HG02678 (cell line): ENCODE results near the gene PIN1.
"Not testable (repeated sequence)": the region's sequence is repeated elsewhere in the genome, so short reads cannot be mapped to it uniquely, and the experiment has no call there.

Experiments
- ATAC-seq: cut with Tn5 transposase; IDR thresholded peaks from one replicate; pipeline ENCODE4 v1.9.1; 2021; ENCODE audit warnings: mild to moderate bottlenecking, moderate library complexity; ENCODE audit not compliant: unreplicated experiment

The PIN1 gene

DNA sequence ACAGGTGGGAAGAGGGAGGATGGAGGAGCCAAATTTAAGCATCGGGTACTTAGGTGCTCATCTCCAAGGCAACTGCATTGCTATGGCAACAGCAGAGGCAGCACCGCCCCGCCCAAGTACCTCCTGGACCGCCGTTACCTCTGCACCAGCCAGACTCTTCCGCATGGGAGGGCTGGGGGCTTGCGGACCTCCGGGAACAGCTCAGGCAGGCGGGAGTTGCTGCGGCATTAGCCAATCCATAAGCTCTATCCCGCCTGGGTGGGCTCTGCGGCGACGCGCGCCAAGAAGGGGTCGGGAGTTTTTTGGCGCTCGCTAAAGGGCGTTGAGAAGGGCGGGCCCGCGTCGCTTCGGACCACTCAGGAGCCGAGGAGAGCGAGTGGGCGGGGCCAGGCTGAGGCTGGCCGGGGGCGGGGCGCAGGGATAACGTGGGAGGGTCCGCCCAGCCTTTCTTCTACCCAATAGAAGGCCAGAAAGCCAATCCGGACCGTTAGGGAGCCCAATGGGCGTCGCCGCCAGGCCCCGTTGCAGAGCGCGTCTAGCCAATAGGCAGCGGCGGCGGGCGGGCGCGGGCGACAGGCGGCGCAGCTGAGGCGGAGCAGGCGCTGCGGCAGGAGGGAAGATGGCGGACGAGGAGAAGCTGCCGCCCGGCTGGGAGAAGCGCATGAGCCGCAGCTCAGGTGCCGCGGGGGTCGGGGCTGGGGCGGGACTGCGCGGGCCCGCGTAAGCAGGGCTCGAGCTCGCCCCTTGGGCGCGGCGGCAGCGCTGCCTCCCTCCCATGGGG lies at the start of gene PIN1:
TSS of gene PIN1 (plus strand) at position 593 of the 781 bp plus-strand sequence. CDS start at position 620, 27 bp downstream.
- ATAC-seq, result peak; percentile 97

DNA sequence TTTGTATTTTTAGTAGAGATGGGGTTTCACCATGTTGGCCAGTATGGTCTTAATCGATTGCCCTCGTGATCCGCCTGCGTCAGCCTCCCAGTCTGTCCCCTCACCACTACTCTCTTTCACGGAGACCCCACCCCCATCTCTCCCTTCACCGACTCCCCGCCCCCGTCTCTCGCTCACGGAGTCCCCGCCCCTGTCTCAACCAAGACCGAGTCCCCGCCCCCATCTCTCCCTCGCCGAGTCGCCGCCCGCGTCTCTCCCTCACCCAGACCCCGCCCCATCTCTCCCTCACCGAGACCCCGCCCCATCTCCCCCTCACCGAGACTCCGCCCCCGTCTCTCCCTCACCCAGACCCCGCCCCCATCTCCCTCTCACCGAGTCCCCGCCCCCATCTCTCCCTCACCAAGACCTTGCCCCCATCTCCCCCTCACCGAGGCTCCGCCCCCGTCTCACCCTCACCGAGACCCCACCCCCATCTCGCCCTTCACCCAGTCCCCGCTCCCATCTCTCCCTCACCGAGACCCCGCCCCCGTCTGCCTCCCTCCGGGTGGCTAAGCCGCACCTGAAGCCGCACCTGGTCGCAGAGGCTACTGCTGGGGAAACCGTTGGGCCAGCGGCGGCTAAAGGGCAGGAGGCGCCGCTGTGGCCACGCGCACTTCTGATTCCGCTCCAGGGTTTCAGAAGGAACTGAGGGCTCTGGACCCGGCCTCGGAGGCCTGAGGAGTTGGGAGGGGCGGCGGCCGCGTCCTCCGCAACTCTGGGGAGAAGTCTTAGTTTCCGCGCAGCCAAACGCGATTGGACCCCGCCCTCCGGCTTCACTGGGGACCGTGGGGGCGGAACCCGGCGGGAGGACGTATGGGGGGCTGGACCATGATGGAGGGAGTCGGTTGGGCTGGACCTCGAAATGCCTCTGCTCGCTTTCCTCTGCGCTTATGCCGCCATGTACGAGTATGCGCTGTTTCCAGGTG lies 49.5 kb upstream of the PIN1 start:
- peak; percentile 76 for ATAC-seq

- no peak for ATAC-seq
Observed at GRCh38 chr19:9786342-9786741, 48.8 kb upstream of the PIN1 start.

DNA sequence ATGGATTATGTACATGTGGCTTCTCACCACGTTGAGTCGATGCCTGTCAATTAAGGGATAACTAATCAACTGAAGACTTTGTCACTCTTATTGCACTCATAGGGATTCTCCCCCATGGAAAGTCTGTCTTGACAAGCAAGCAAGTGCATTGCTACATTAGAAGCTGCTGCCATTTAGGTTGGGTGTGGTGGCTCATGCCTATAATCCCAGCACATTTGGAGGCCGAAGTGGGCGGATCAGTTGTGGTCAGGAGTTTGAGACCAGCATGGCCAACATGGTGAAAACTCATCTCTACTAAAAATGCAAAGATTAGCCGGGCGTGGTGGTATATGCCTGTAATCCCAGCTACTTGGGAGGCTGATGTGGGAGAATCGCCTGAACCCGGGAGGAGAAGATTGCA lies 48.3 kb upstream of the PIN1 start:
- no peak for ATAC-seq

- ATAC-seq, result not testable (repeated sequence)
Observed at GRCh38 chr19:9788604-9789003, 46.5 kb upstream of the PIN1 start.

DNA sequence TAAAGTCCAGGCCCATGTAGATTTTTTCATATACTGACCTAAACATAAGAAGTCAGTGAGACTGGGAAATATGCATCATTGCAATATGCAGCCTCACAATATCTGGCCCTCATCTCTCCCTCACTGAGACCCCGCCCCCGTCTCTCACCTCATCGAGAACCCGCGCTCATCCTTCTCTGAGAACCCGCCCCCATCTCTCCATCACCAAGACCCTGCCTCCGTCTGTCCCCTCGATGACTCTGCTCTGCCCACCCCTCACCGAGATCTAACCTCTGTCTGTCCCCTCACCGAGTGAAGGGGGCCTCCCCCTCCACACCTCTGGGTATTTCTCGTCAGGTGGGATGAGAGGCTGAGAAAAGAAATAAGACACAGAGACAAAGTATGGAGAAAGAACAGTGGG lies 46.1 kb upstream of the PIN1 start:
- no peak for ATAC-seq

GRCh38 chr19:9789579-9789978 lies 45.5 kb upstream of the PIN1 start:
- ATAC-seq, result not testable (repeated sequence)

DNA sequence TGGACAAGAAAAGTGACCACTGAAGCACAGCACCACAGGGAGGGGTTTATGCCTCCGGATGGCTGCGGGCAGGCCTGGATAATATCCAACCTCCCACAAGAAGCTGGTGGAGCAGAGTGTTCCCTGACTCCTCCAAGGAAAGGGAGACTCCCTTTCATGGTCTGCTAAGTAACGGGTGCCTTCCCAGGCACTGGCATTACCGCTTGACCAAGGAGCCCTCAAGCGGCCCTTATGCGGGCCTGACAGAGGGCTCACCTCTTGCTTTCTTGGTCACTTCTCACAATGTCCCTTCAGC lies 44.1 kb upstream of the PIN1 start:
- ATAC-seq, result not testable (repeated sequence)

DNA sequence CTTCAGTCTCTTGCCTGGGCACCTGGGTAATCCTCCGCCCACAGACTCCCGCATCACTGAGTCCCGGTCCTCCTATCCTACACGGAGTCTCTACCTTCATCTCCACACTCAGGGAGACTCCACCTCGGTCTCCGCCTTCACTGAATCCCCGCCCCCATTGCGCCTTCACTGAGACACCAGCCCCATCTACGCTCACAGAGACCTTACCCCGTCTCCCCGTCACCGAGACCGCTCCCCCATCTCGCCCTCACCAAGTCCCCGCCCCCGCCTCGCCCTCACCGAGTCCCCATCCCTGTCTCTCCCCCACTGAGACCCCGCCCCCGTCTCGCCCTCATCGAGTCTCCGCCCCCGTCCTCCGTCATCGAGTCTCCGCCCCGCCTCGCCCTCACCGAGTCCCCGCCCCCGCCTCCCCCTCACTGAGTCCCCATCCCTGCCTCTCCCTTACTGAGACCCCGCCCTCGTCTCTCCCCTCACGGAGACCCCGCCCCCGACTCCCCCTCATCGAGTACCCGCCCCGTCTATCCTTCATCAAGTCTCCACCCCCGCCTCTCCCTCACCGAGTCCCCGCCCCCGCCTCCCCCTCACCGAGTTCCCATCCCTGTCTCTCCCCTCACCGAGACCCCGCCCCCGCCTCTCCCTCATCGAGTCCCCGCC lies 43.4 kb upstream of the PIN1 start:
- ATAC-seq, result peak; percentile 39

DNA sequence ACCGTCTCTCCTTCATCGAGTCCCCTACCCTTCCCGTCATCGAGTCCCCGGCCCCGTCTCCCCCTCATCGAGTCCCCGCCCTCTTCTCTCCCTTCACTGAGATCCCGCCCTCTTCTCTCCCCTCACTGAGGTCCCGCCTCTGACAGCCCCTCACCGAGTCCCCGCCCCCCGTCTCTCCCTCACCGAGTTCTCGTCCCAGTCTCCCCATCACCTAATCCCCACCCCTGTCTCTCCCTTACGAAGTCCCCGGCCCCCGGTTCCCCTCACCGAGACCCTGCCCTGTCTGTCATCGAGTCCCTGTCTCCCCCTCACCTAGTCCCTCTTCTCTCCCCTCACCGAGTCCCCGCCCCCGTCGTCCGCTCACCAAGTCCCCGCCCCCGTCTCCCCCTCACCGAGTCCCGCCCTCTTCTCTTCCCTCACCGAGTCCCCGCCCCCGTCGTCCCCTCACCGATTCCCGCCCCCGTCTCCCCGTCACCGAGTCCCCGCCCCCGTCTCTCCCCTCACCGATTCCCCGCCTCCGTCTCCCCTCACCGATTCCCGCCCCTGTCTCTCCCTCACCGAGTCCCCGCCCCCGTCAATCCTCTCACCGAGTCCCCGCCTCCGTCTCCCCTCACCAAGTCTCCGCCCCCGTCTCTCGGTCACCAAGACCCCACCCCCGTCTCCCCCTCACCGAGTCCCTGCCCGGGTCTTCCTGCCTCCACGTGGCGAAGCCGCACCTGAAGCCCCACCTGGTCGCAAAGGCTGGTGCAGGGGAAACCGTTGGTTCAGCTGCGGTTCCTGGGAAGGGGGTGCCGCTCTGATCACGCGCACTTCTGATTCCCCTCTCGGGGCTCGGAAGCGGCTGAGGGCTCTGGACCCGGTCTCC lies 42.7 kb upstream of the PIN1 start:
- peak; percentile 52 for ATAC-seq

GRCh38 chr19:9793071-9793591 lies 42.0 kb upstream of the PIN1 start:
- ATAC-seq, result no peak

- peak; percentile 40 for ATAC-seq
Observed at GRCh38 chr19:9796113-9796773, 38.9 kb upstream of the PIN1 start.

- ATAC-seq, result no peak
Observed at GRCh38 chr19:9797871-9798270, 37.2 kb upstream of the PIN1 start.

GRCh38 chr19:9799162-9799561 lies 36.0 kb upstream of the PIN1 start:
- ATAC-seq, result no peak

DNA sequence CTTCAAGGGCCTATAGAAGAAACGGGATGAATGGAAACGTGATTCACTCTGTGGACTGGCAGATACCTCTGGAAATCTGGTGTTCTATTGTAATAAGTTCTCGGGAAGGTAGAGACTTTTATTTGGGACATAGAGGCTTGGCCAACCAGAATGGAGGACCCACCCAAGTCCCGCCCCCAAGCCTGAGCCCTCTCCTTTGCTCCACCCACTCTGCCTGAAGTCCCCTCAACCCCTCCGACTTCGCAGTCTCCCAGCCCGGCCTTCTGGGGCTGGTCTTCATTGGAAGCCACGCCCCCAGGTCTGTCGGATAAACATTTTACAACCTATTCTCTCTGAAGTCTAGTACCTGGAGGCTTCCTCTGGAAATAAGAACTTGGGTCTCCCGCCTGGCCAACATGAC lies 33.1 kb upstream of the PIN1 start:
- ATAC-seq, result no peak

GRCh38 chr19:9806803-9807202 lies 28.3 kb upstream of the PIN1 start:
- no peak for ATAC-seq

DNA sequence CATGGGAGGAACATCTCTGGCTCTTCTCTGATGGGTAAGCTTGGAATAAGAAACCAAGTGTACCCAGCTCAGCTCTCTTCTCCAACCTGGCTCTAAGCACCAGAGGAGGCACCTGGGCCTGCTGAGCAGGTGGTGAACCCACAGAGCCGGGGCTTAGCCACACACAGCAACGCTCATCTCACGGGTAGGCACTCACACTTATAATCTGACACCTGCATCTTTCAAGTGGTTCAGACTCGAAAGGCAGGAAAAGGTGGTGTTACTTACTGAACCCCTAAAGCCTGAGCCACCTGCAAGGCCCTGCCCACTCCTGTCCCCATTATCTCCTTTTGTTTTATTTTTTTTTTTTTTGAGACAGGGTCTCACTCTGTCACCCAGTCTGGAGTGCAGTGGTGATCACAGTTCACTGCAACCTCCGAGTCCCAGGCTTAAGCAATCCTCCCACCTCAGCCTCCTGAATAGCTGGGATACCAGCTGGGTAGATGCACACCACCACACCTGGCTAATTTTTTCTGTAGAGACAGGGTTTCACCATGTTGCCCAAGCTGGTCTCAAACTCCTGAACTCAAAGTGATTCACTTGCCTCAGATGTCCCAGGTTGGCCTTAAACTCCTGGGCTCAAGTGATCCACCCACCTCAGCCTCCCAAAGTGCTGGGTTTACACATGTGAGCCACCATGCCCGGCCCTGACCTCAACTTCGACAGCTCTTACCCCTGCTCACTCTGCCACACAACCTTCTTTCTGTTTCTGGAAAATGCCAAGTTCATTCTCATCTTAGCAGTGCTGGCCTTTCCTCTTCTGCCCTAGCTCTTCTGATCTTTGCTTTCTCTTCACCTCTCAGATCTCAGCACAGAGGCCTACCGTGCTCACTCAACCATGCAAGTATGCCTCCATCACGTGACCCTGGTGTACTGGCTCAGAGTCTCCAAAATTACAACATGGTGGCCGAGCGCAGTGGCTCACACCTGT lies 26.0 kb upstream of the PIN1 start:
- no peak for ATAC-seq

GRCh38 chr19:9811139-9811538 lies 24.0 kb upstream of the PIN1 start:
- no peak for ATAC-seq
